T-helper 1 cell treated with Interleukin-12 subunit alpha and Interleukin-12 subunit beta and Interleukin-4 antibody, amounts not matched to agents 30 μg/mL and 1 μg/mL, for 36 hours (primary cell): ENCODE measurements around the gene CCDC85C.
A peak's percentile ranks its signal among the peaks of the same experiment; 100 is the strongest.
"Not testable (repeated sequence)": the region's sequence is repeated elsewhere in the genome, so short reads cannot be mapped to it uniquely, and the experiment has no call there.

Source experiments
- H3K27ac Mint-ChIP-seq: one replicate; pipeline ENCODE4 v1.8.0; 2021; ENCODE audit warnings: mild to moderate bottlenecking, mixed read lengths
- H3K27me3 Mint-ChIP-seq: one replicate; pipeline ENCODE4 v1.8.0; 2021; ENCODE audit warnings: low read depth, mixed read lengths
- H3K36me3 Mint-ChIP-seq: one replicate; pipeline ENCODE4 v1.8.0; 2021; ENCODE audit warnings: low read depth, mixed read lengths
- H3K4me1 Mint-ChIP-seq: one replicate; pipeline ENCODE4 v1.8.0; 2021; ENCODE audit warnings: low read depth, mixed read lengths
- H3K4me3 Mint-ChIP-seq: one replicate; pipeline ENCODE4 v1.8.0; 2021; ENCODE audit warnings: mild to moderate bottlenecking, moderate library complexity, mixed read lengths
- H3K9me3 Mint-ChIP-seq: one replicate; pipeline ENCODE4 v1.8.0; 2021; ENCODE audit warnings: mixed read lengths

CCDC85C gene

DNA sequence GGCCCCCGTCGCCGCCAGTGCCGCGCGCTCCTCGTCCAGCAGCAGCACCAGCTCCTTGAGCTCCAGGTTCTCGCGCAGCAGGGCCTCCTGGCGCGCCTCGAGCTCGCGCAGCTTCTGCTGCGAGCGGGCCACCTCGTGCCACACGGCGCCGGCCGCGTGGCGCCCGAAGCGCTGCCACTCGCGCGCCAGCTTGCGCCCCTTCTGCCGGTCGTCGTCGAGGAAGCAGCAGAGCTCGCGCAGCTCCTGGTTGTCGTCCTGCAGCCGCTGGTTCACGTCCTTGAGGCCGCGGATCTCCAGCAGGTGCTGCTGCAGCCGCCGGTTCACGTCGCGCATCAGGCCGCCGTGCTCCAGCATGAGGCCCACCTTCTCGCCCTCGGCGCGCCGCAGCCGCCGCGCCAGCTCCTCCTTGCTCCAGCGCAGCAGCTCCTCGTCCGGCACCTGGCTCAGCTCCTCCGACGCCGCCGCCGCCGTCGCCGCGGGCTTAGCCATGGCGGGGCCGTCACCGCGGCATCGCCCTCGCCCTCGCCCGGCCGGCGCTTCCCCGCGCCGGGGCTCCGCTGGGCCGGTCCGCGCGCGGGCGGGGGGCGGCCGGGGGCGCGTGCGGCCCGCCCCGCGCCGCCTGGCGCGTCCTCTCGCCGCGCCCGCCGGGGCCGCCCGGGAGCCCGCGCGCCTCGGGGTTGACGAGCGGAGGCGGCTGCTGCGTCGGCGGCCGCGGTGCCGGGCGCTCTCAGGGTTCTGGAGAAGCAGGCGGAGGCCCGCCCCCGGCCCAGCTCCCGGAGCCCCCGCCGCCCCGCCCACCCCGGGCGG lies at the start of gene CCDC85C:
CCDC85C (minus strand) TSS at position 737 of the 807 bp plus-strand sequence; CDS start at position 489, 248 bp downstream.
- H3K27me3 Mint-ChIP-seq, result peaks cover 18% of the 10 kb centered on the region

DNA sequence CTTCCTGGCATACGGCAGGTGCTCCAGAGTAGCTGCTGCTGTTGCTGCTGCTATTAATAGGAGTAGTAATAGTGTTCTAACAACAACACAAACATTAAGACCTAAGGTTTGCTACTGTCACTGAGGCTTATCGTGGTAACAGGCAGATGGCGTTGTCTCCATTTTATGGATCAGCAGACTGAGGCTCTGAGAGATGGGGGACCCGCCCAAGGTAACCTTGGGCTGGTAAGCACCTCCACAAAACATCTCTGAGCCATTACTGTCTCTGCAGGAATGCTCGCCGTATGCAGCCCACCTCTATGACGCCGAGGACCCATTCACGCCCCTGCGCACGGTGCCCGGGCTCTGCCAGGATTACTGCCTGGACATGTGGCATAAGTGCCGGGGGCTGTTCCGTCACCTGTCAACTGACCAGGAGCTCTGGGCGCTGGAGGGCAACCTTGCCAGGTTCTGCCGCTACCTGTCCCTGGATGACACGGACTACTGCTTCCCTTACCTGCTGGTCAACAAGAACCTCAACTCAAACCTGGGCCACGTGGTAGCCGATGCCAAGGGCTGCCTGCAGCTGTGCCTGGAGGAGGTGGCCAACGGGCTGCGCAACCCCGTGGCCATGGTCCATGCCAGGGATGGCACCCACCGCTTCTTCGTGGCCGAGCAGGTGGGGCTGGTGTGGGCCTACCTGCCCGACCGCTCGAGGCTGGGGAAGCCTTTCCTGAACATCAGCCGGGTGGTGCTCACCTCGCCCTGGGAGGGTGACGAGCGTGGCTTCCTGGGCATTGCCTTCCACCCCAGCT lies 48.1 kb upstream of the CCDC85C start:
- Mint-ChIP-seq H3K36me3 (no peaks in the 10 kb centered on the region), H3K27ac (no peak overlapping the region), H3K9me3 (no peaks in the 10 kb centered on the region), H3K4me1 (no peaks in the 10 kb centered on the region), H3K27me3 (peaks cover 6% of the 10 kb centered on the region), H3K4me3 (no peak overlapping the region)

More for the DNA sequence above, at the start of gene CCDC85C:
- Mint-ChIP-seq H3K36me3 (no peaks in the 10 kb centered on the region), H3K9me3 (no peaks in the 10 kb centered on the region), H3K4me1 (peaks cover 19% of the 10 kb centered on the region), H3K4me3 (peak within 1 kb of the TSS; percentile 89), H3K27ac (peak within 1 kb of the TSS; percentile 87)

DNA sequence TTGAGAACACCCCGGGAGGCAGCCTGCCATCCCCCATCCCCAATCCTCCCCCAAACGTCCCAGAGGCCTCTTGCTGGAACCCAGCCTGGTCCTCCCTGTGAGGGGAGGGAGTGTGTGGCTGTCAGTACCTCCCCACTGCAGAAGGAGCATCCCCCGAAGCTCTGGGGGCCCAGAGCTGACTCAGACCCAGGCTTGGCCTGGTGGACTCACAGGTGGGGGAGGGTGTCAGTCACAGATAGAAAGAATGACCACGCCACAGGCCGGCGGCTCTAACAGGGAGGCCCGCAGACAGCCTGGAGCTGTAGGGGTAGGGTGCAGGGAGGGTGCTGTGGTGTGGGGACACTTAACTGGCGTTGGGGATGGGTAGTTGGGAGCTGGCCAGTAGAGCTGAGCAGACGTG lies 46.2 kb upstream of the CCDC85C start:
- Mint-ChIP-seq H3K4me1 (no peaks in the 10 kb centered on the region), H3K36me3 (no peaks in the 10 kb centered on the region)

DNA sequence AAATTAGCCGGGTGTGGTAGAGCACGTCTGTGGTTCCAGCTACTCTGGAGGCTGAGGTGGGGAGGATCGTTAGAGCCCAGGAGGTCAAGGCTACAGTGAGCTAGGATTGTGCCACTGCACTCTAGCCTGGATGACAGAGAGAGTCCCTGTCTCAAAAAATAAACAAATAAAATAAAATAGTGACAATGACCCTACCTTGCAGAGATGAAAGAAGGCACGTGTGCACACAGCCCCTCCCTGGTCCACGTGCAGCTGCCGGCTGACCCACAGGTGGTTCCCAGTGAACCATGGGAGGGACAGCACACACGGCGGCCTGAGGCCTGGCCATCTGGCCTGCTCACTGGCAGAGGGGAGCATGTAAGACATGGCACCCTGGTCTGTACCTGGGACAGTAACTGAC lies 45.6 kb upstream of the CCDC85C start:
- peaks cover 14% of the 10 kb centered on the region for H3K27me3 Mint-ChIP-seq

More for the DNA sequence above, 46.2 kb upstream of the CCDC85C start:
- Mint-ChIP-seq H3K4me3 (no peak overlapping the region), H3K27me3 (peaks cover 16% of the 10 kb centered on the region), H3K27ac (no peak overlapping the region), H3K9me3 (no peaks in the 10 kb centered on the region)

DNA sequence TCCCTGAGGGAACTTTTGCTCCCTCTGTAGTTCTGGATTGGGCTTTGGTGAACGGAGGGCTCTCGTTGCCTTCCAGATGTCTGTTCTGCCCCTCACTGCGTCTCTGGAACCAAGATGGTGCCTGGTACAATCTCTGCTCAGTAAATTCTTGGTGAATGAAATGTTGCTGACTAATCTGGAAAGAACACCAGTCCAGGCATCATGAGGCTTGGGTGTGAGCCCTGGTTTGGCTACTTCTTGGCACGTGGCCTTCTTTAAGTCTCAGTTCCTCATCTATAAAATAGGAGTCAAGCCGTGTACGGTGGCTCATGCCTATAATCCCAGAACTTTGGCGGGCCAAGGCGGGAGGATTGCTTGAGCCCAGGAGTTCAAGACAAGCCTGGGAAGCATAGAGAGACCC lies 45.2 kb upstream of the CCDC85C start:
- no peaks in the 10 kb centered on the region for H3K4me1 Mint-ChIP-seq
- H3K27ac Mint-ChIP-seq, result no peak overlapping the region
- no peaks in the 10 kb centered on the region for H3K36me3 Mint-ChIP-seq
- H3K27me3 Mint-ChIP-seq, result peaks cover 12% of the 10 kb centered on the region
- H3K9me3 Mint-ChIP-seq, result no peaks in the 10 kb centered on the region
- H3K4me3 Mint-ChIP-seq, result no peak overlapping the region

More for the DNA sequence above, 45.6 kb upstream of the CCDC85C start:
- Mint-ChIP-seq H3K27ac (no peak overlapping the region), H3K36me3 (no peaks in the 10 kb centered on the region), H3K4me1 (no peaks in the 10 kb centered on the region), H3K9me3 (no peaks in the 10 kb centered on the region), H3K4me3 (no peak overlapping the region)

DNA sequence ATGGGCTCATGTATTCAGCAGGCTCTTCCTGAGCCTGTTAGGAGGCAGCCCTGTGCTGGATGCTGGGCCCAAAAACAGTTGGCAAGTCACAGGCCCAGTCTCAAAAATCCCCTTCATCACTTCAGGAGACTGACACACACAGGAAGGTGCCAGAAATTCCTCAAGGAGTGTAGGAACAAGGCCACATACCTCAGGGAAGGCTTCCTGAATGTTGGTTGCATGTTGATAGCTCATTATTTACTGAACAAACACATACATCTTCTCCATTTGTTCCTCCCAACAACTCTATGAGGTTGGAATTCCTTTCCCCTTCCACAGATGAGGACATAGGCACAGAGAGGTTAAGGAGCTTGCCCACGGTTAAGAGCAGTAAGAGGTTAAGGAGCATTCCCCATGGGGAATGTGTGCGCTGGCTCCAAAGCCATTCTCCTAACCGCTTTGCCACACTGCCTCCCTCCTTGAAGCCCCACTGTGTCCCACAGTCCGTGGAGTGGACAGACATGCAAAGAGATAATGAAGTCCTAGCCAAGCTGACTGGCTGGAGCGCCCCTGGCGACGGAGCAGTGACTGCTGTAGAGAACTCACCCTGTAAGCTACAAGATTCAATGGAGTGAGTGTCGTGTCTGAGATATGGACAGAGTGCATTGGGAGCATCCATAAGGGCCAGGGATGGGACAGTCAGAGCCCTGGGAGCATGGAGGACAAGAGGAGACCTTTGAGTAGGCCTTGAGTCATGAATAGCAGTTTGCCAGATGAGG lies 44.2 kb upstream of the CCDC85C start:
- Mint-ChIP-seq H3K27ac (no peak overlapping the region), H3K4me3 (no peak overlapping the region), H3K4me1 (no peaks in the 10 kb centered on the region), H3K9me3 (no peaks in the 10 kb centered on the region), H3K27me3 (peaks cover 22% of the 10 kb centered on the region), H3K36me3 (no peaks in the 10 kb centered on the region)

DNA sequence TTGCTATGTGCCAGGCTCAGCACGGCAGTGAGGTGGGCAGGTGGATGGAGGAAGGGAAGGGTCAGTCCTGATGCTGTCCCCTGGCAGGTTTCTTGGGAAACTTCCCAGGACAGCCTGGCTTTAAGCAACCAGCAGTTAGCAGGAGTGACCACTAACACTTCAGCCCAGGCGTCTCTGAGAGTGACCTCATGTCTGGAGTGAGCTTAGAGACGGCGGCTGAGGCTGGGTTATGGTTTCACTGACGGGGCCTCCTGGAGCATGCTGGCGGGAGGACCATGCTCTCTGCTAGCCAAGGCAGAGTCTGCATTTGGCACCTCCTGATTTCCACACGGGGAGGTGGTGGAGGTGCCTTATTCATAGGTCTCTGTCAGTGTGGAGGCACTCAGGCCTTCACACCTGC lies 43.4 kb upstream of the CCDC85C start:
- H3K4me1 Mint-ChIP-seq, result no peaks in the 10 kb centered on the region
- peaks cover 24% of the 10 kb centered on the region for H3K27me3 Mint-ChIP-seq
- H3K9me3 Mint-ChIP-seq, result no peaks in the 10 kb centered on the region

DNA sequence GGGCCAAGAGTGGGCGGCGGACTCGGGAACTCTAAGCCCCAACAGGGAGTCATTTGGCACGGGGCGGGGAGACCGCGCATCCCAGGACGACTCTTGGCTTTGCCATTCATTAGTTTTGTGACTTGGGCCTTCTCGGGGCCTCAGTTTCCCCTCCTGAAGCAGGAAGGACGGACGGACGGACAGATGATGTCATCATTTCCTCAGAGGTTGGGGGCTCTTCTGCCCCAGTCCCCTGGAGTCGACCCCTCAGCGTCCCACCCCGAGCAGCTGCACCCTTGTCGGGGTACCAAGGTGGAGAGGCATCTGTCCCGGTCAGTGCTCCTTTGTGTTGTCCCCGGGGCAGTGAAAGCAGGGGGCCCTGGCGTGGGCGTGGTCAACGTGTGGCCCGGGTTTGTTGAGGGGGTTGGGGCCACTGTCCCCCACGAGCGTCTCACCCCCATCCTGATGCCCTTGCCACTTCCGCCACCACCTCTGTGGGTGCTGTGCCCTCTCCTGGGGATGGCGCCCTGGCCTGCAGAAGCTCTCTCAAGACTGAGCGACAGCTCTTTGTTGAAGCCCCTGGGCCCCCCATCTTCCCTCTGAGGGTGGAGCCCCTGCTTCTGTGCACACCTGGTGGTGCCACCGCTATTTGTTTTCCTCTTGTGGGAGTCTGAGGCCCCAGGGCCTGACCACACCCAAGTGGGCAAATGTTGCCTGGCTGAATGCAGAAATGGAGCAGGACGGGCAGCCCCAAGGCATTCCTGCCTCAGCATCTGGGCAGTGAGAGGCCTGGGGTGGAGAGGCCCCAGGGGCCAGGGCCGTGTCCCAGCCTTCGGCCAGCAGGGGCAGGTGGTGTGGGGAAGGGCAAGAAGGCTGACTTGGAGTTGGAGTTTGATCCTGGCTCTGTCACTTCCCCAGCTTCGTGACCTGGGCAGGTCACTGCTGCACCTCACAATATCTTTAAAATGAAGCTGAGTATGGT lies 41.8 kb upstream of the CCDC85C start:
- no peaks in the 10 kb centered on the region for H3K9me3 Mint-ChIP-seq
- H3K4me3 Mint-ChIP-seq, result no peak overlapping the region
- peaks cover 29% of the 10 kb centered on the region for H3K27me3 Mint-ChIP-seq
- no peaks in the 10 kb centered on the region for H3K4me1 Mint-ChIP-seq
- H3K27ac Mint-ChIP-seq, result no peak overlapping the region
- no peaks in the 10 kb centered on the region for H3K36me3 Mint-ChIP-seq

More for the DNA sequence above, 43.4 kb upstream of the CCDC85C start:
- Mint-ChIP-seq H3K36me3 (no peaks in the 10 kb centered on the region), H3K27ac (no peak overlapping the region), H3K4me3 (no peak overlapping the region)

DNA sequence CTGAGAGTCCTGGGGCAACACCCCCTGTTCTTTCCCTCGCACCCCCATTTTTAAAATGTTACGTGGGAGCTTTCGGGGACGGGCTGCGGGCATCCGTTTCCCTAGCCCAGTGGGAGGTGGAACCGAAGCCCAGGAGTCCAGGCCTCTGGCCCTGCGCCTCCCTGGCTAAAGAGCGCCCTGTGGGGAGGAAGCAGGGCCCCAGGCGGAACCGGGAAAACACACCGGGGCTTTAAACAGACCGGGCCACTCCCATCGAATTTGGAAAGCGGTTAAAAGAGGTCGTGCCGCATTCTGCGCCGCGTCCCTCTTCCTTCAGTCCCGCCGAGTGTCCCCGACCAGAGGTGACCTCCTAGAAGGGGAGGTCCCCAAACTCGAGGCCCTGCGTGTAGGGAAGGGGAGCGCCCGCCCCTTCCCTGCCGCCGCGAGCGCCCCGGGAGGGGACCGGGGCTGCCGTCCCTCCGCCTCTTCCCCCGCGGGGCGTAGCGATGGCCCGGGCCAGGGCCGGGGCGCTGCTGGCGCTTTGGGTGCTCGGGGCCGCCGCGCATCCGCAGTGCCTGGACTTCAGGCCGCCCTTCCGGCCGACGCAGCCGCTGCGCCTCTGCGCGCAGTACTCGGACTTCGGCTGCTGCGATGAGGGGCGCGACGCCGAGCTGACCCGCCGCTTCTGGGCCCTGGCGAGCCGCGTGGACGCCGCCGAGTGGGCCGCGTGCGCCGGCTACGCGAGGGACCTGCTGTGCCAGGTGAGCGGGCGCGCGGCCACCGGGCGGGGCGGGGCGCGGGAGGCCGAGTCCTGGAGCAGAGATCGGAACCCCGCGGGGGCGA lies 40.9 kb upstream of the CCDC85C start, which contains the start of gene HHIPL1:
HHIPL1 (plus strand) TSS at position 407 of the 822 bp plus-strand sequence; CDS start at position 486, 79 bp downstream.
- no peak within 1 kb of the TSS for H3K27ac Mint-ChIP-seq
- H3K4me1 Mint-ChIP-seq, result no peaks in the 10 kb centered on the region

DNA sequence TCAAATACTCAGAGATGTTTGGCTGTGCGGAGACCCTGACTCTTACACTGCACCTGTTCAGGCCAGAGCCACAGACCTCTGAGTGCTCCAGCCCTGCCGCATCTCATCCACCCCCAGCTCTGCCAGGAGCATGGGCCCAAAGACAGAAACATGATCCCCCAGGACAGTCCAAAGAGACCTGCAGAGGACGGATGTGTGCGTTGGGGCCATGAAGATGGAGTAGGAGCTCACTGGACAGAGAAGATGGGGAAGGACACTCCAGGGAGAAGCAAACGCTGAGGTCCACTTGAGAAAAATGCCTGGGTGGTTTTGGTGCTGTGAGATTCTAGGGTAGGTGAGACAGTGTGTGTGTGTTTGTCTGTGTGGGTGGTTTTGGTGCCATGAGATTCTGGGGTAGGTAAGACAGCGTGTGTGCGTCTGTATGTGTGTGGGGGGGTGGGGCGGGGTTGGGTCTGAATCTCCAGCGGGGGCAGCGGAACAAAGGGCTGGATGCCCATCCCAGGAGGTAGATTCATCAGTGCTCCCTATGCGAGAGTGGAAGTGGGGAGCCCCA lies 40.1 kb upstream of the CCDC85C start:
- Mint-ChIP-seq H3K4me3 (no peak overlapping the region), H3K9me3 (no peaks in the 10 kb centered on the region), H3K36me3 (no peaks in the 10 kb centered on the region), H3K27ac (no peak overlapping the region), H3K4me1 (no peaks in the 10 kb centered on the region), H3K27me3 (peaks cover 29% of the 10 kb centered on the region)

More for the DNA sequence above, 40.9 kb upstream of the CCDC85C start, which contains the start of gene HHIPL1:
- no peaks in the 10 kb centered on the region for H3K9me3 Mint-ChIP-seq
- H3K27me3 Mint-ChIP-seq, result peaks cover 29% of the 10 kb centered on the region
- H3K36me3 Mint-ChIP-seq, result no peaks in the 10 kb centered on the region
- no peak within 1 kb of the TSS for H3K4me3 Mint-ChIP-seq

DNA sequence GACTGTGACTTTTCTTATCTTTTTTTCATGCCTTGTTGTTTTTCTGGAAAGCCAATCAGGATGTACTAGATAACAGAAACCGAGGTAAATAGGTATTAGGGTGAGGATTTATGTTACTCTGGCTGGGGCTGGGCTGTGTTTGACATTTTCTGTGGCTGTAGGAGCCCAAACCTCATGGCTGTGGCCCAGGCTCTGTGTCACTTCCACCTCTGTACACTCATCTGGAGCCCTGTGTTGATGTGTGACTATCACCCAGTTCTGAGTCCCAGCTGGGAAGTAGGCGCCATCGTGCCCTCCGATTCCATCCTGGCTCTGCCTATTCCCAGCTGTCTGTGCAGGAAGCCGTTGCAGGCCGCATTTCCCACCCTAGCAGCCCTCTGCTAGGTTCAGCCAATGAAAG lies 39.3 kb upstream of the CCDC85C start:
- H3K4me1 Mint-ChIP-seq, result no peaks in the 10 kb centered on the region

DNA sequence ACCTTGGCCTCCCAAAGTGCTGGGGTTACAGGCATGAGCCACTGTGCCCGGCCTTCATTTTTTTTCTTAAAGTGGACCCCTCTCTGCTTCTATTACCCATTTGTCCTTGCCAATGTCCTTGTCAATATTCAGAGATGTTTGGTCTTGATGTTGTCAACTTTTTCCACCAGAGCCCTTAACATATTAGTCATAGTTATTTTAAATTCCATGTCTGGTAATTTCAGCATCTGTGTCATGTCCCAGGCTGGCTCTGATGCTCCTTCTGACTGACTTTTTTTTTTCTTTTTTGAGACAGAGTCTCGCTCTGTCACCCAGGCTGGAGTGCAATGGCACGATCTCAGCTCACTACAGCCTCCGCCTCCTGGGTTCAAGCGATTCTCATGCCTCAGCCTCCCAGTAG lies 38.8 kb upstream of the CCDC85C start:
- not testable (repeated sequence) for H3K9me3 Mint-ChIP-seq, H3K4me1 Mint-ChIP-seq, H3K27ac Mint-ChIP-seq, H3K36me3 Mint-ChIP-seq, H3K4me3 Mint-ChIP-seq
- peaks cover 29% of the 10 kb centered on the region for H3K27me3 Mint-ChIP-seq

More for the DNA sequence above, 39.3 kb upstream of the CCDC85C start:
- Mint-ChIP-seq H3K27ac (no peak overlapping the region), H3K4me3 (no peak overlapping the region), H3K27me3 (peaks cover 29% of the 10 kb centered on the region), H3K36me3 (no peaks in the 10 kb centered on the region), H3K9me3 (no peaks in the 10 kb centered on the region)
